Activated gamma-delta T cell treated with Interleukin-2 at 50 U/mL for 16 hours (primary cell): ENCODE data around the gene HERC2.
"Not testable (repeated sequence)": the region's sequence is repeated elsewhere in the genome, so short reads cannot be mapped to it uniquely, and the experiment has no call there.

Experiments
- DNase-seq: peaks from one replicate; pipeline ENCODE4 v3.0.0-alpha.2; 2020

Gene HERC2

DNA sequence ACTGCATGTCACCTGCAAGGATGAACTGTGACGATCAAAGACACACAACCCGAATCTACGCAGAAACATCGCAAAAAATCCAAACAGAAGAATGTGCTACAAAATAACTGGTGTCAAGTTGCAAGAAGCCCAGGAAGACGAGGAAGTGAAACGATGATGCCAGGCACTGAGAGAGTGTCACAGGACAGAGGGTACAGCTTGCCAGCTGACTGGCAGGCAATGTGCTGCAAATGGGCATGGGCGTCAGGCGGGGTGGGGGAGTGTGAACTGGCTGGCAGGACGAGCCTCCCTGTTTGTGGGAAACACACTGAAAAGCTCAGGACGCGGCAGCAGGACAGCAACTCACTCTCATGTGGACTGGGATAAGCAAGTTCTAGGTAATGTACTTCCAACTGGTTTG, 193.9 kb downstream of the HERC2 start:
- DNase-seq, result no peak

DNA sequence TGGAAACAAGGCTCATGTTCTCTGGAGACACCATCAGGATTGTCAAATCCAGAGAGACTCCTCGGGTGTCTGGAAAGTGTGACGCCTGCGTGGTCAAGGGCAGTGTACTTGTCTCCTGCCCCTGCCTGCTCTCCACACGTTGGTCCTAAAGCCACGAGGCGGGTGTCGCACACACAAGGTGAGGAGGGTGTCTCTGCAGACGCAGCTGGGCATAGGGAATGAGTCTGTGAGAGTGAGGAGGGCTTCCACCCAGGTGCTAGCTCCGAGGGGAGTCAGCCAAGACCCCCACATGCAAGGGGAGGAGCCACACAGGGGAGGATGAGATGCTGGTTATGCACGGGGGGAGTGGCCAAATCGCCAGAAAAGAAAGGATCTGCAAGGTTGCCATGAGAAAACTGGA, 194.9 kb downstream of the HERC2 start:
- DNase-seq, result no peak

DNA sequence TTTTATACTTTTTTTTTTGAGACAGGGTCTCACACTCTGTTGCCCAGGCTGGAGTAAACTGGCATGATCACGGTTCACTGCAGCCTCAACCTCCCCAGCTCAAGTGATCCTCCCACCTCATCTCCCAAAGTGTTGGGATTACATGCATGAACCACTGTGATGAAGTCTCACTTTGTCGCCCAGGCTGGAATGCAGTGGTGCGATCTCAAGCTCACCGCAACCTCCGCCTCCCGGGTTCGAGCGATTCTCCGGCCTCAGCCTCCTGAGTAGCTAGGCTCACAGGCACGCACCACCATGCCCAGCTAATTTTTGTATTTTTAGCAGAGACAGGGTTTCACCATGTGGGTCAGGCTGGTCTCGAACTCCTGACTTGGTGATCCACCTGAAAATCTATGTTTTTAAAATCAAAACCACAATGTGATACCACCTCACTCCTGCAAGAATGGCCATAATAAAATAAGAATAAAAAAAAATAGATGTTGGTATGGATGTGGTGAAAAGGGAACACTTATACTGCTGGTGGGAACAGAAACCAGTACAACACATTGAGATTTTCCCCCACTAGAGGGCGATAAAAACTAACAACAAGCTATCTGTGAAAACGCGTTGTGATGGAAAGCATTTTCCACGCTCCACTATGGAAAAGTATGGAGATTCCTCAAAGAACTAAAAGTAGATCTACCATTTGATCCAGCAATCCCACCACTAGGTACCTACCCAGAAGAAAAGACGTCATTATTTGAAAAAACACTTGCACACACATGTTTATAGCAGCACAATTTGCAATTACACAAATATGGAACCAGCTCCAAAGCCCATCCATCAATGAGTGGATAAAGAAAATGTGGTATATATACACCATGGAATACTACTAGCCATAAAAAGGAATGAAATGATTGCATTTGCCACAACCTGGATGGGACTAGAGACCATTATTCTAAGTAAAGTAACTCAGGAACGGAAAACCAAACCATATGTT, 196.0 kb downstream of the HERC2 start:
- DNase-seq, result no peak

DNA sequence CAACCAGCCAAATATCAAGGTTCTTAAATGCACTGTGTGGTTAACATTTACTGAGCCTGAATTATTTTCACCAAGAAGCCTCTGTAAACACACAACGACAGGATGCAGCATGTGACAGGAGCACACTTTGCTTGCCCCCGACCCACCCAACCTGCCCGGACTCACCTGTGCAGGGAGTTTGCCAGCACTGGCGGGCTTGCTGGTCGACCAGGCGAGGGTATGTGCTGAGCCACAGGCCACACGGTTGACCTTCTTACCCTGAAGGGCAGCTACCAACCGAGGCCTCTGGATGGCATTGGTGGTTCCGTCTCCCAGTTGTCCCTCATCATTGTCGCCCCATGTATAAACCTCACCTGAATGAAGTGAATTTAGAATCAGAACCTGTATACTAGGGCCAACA, 197.1 kb downstream of the HERC2 start:
- DNase-seq, result no peak

DNA sequence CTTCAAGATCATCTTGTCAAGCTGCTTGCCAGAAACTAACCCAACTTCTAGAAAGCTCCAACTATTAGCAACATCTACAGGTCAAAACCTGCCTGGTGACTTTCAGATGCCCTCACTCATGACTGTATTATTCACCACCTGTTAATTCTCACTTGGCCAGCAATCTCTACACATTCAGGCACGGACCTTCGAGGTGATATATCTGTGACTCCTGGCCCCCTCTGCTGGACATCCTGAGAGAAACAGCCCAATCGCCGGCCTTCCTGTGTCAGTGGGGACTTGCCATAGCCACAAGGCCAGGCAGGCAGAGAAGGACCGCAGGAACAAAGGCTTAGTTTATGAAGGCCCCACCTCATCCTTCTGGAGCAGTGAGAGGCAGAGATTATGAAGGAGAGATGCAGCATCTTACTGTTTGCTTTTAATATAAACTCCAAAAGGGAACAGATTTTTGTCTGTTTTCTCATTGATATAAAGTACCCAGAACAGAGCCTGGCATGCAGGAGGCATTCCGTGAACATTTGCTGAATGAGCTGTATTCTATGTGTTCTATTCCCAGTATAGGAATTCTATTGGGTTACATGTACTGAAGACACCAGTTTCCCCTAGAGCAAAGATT, 198.5 kb downstream of the HERC2 start:
- peak; percentile 45 for DNase-seq

DNA sequence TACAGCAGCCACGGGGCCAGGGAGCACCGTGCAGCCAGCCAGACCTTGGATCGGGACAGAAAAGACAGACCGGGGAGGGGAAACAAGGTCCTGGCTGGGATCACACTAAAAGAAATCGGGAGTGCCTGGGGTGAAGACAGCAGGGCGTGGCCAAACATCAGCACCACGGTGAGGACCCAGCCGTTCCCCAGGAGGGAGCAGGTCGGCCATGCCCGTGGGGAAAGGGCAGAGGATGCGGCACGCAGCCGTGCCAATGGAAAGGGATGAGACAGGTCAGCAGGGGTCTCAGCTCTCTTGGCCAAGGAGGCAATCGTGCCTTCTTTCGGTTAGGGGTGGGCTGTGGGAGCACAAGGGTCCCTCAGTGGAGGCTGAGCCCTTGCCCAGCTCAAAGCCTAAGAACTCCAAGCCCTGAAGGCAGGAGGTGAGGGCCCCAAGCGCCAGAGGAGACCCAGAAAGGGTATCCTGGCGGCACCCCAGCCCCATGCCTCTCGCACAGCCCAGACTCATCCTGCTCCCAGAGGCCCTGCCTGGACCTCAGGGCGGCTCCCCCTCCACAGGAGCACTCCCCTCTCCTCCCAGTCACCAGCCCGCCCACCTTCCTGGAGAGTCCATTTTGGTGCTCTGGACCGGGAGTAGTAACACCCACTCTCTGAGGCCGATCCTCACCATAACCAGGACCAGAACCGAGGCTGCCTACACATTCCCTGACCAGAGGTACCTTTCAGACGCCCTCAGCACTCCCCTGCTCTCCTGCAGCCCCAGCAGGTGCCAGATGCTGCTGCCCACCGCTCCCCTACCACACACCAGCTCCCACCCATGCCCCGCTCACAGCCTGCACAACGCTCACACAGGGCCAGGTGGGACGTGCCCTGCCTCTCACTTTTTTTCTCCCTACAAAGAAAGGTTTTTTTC, 199.7 kb downstream of the HERC2 start:
- no peak for DNase-seq

DNA sequence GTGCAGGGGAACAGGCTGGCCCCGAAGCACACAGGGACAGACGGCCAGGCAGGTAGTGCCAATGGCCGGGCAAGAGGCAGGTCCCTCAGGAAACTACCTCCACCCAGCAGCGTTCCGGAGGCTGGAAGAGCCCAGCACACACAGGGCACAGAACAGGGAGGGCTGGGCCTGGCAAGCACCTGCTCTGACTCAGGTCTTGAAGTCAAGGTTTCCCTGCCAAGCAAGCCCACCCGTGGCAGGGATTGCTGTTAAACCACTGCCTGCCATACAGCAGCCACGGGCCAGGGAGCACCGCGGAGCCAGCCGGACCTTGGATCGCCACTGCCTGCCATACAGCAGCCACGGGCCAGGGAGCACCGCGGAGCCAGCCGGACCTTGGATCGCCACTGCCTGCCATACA, 200.4 kb downstream of the HERC2 start:
- DNase-seq, result not testable (repeated sequence)

DNA sequence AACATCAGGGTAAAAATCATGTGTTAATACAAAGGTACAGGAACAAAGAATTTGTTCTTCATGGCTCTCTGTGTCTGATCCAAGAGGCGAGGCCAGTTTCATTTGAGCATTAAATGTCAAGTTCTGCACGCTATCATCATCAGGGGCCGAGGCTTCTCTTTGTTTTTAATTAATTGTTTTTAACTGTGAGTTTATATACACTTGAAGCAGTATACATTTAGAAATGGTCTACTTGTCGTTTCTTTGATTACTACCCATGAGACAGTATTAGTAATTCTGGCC, 201.7 kb downstream of the HERC2 start:
- DNase-seq, result no peak

DNA sequence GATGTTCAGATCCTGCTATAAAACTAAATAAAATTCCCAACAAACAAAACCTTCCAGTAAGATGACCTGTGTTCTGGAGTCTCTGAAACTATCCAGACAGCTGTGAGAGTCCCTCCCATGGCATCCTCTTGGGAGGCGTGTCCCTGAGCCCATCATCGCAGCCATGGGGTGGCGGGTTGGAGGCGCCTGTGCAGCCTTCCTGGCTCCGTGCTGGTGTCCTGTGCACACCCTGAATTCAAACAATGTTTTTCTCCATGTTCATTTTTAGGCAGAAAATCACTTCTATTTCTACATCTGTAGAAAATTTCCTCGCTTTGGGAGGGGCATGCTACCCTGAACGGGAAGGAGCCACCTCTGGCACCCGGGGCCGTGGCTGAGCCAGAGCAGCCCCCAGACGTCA, 203.4 kb downstream of the HERC2 start:
- no peak for DNase-seq

DNA sequence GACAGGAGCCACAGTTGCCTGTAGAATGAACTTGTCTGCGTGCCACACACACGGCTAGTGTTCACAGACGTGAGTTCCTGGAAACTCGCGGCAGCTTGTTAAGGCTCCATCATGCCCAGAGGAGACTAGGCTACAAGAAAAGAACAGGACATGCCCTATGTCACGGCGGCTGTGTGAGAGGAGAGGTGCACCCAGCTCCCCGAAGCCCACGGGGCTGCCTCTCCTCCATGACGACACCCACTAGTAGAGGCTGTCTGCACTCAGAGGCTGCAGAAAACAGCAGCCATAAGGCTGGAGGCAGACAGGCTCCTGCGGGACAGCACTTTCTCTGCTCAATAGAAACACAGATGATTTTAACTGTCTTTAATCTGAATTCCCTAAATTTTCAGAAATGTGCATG, 203.9 kb downstream of the HERC2 start:
- no peak for DNase-seq

DNA sequence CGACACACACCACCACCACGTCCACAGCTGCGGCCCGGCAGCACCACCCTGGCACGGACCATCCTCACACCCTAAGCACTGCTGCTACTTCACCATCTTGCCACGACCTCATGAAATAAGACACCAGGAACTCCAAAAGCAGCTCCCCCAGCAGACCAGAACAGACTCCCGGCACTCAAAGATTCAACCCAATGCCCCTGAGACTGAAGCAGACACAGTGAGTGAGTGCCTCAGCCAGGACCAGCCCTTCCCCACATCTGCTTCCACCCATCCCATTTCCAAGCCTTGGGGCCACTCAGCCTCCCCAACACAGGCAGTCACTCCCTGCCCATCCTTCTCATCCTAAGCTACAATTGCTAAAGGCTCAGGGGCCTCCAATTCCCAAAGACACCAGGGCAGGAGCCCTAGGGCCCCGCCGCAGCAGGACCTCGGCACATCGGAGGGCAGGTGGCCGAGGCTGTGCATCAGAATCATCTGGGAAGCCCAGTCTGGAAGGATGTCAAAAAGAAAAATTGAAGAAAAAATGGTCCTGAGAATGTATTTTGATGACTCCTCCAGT, 204.5 kb downstream of the HERC2 start:
- DNase-seq, result no peak

DNA sequence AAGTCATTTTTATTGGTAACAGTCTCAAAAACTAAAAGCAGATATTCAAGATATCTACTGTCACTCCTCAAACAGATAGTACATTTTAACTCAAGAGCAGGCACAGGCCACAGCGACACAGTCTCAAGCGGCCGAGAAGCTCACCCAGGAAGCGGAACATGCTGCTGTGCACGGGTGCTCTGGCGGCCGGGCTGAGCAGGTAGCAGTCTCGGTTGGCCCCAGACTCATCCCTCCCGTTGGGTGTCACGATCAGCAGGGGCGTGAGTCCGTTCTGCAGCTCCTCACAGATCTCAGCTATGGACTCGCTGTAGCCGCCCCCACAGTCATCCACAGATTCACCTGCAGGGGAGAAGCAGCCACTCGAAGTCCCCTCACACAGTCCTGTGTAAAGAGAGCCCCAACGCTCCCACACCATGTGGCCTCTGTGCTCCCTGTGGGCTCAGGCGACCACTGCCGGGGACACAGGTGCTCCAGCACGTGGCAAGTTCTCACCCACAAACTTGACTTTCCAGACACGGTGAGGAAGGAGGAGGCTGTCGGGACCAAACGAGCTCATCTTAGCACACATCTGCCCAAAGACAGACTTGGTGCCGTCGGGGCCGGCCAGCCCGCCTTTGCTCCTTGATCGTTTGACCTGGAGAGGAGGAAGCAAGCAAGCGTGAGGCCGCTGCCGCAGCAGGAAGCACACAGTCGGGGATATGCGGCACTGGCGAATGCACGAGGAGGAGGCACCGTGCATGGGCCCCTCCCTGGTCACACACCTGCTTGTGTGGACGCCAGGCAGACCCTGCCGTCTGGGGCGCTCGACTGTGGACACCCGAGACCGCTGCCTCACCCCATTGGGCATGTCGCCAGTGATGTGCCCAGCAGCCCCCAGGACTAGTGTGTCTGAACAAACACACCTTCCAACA, 205.2 kb downstream of the HERC2 start:
- no peak for DNase-seq

DNA sequence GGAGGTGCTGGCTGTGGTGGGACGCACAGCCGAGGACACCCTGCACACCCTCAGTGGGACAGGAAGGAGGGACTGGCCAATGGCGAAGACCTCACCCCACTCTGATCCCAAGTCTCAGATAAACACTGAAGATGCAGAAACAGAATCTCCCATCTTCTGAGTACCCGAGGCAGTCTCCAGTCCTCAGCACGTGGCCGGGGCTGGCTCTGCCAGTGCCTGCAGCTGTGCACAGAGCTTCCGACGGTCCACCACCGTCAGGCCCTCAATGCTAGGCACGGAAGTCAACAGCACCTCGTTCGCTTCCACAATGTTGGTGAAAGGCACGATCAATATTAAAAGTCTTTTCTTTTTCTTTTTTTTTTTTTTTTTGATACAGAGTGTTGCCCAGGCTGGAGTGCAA, 206.1 kb downstream of the HERC2 start:
- DNase-seq, result no peak

DNA sequence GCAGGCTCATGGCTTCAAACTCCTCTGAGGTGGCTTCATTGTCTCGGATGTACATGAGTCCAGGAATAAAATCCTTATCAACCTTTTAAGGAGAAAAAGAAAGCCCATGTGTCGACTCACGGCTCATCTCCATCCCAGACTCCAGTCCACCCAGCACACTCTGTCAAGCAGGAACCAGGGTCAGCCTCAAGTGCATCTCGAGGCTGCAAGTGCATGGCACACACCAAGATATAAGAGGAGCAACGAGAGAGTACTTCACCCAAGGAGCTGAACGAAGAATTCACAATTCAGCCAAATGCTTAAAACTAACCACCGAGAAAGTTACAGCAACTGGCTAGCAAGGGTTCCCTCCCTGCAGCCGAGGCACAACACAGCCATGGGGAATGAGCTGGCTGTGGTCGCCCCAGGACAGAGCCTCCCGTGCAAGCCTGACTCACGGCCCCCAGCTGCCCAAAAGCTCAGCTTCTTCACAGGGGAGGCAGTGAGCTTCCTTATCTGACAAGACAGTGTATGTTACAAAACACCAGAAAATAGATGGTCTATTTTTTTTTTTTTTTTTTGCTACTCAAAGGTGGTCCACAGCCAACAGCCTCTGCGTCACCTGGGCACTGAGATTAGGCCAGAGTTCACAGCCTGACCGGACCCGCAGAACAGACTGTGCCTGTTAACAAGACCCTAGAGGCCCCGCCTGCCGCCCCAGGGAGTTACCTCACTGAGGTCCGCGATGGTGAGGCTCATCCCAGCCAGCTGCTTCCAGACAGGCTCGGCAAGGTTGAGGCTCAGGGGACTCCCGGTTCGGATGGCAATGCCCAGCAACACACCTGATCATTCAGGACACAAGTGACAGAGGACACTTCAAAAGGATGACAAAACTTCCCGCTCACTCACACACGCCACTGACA, 207.0 kb downstream of the HERC2 start:
- no peak for DNase-seq

DNA sequence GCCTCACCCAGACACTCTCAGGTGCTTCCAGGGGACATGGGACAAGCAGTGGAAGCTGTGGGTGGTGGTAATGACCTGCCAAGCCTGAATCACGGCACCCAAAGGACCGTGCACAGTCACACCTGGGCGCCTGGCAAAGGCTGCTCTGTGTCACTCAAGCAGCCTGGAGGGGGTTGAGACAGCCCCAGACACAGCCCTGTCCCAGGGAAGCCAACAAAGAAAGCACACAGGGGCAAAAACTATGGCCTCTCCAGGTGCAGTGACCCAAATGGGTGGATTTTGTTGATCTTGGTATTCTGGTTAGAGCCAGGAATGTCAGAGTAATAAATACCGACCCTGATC, 207.9 kb downstream of the HERC2 start:
- no peak for DNase-seq

DNA sequence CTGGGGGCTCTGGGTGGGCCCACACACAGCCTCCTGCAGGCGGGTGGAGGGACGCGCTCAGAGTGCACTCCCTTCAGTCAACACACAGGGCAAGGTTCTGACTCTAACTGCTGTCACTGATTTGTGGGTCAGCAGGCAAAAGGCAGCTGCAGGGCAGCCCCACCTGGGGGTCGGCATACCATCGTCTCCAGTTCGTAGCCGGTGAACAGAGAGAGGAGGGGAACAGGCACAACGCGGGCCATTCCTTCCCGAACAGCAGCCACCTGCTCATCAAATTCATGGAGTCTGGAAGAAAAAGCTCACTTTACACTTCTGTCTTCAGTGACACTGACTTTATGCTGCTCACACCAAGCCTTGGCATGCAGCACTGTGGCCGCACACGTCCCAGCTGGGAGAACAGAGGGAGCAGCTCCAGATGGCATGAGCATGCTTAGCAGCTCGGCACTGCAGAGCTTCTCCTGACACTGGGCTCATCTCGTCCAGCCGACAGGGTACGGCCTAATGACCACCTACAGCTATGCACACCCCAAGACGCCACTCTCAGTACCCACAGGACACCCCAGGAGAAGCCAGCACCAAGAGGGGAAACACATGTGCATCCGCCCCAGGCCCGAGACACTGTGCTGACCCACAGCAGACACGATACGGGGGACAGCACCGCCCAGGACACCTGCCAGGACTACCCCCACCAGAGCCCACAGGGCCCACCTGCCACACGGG, 208.4 kb downstream of the HERC2 start:
- no peak for DNase-seq

DNA sequence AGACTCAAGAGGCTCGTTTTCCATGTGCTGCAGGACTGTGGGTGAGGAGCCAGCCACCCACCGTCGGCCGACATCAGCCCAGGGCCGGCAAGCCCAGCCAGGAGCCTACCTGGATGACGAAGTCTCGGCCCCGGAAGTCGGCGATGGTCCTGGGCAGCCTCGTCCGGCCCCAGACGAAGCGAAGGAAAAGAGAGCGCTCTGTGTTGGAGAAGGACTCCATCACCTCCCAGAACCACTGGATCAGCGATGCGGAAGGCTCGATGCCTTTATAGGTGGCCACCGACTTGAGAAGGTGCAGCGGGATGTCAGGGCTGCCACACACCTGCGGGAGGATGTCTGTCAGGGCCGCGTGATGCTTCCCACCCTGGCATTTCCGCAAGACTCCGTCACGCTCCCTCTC, 209.0 kb downstream of the HERC2 start:
- DNase-seq, result no peak

DNA sequence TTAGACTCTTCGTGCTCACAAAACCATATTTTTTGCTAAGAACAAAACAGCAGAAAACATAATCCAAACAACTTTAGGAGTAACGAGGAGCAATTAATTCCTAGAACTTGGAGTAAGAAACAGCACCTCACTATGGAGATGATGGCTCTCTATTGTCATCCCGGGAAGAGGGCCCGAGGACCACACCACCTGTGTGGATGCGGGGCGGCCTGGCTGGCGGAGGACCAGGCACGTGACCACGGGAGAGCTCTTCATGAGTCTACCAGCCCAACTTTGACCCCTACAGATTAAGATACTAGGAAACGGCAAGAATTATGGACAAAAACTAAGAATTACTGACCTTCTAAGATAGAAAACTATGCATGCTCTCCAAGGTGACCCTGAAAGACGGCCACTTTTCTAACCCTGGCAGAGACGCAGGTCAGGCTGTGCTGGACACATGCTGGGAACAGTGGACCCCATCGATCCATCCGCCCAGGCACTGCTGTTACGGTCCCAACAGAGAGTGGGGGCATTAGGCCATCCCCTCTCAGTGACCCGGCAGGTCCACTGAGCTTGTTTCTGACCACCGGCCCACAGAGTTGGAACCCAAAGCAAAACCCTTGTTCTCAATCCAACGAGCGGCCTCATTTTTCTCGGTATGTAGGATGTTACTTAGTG, 209.7 kb downstream of the HERC2 start:
- no peak for DNase-seq

DNA sequence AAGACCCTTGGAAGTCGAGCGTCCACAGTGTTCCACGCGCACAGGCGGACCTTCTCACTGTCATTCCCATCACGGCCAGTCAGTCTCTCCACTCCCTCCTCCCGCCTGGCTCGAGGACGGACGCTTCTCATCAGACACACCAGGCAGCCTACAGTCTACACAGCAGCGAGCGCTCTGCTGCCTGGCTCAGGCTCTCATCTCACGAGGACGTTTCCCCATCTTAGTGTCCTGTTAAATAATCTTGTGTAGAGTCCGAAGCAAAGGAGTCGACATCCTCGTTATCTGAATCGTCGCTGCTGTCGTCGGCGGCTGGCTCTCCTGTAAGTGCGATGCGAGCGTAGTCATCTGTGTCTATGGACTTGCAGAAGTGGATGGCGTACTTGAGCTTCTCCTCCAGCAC, 210.4 kb downstream of the HERC2 start:
- no peak for DNase-seq

DNA sequence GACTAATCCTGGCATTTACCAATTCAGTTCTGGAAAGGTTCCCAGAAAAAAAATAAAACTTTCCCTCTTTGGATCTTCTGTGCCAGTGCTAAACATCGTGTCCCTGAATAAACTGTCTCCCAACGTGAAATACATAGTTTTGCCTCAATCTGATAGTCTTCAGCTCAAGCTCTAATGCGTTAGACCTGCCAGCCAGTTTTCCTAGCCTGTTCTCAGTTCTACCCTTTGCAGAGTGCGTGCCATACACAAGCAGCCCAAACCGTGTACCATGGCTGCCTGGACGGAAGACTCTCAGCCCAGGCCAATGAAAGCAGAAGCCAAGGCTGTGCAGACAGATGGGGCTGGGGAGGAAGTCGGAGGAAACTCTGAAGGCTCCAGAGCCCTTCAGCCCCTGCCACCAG, 211.5 kb downstream of the HERC2 start:
- DNase-seq, result no peak
